ENCODE results near the gene CREM.

DNA sequence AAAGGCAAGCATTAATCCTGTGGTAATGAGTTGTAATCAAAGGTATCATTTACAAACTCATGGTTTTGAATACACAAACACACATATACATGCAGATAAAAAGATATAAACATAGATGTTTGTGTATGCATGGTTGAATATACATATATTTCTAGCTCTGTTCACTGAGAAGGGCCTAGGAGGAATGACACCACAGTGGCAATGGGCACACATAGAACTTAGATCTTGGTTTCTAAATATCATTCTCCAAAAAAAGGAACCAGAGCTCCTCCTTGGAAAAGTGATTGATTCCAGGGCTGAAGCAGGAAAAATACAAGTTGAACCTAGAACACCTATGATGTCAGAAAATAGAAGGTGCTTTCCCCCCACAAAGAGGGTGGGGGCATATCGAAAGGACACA is 43.4 kb upstream of the CREM start:
- TF ChIP-seq EZH2phosphoT487 (IDR thresholded peaks at IDR 0.05; ENCODE audit: unreplicated experiment): no peak
- no peak for TF ChIP-seq EZH2 (IDR thresholded peaks at IDR 0.05; ENCODE audit: low read depth, unreplicated experiment)
- TF ChIP-seq, protein P1, sequence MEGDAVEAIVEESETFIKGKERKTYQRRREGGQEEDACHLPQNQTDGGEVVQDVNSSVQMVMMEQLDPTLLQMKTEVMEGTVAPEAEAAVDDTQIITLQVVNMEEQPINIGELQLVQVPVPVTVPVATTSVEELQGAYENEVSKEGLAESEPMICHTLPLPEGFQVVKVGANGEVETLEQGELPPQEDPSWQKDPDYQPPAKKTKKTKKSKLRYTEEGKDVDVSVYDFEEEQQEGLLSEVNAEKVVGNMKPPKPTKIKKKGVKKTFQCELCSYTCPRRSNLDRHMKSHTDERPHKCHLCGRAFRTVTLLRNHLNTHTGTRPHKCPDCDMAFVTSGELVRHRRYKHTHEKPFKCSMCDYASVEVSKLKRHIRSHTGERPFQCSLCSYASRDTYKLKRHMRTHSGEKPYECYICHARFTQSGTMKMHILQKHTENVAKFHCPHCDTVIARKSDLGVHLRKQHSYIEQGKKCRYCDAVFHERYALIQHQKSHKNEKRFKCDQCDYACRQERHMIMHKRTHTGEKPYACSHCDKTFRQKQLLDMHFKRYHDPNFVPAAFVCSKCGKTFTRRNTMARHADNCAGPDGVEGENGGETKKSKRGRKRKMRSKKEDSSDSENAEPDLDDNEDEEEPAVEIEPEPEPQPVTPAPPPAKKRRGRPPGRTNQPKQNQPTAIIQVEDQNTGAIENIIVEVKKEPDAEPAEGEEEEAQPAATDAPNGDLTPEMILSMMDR (conservative IDR thresholded peaks at IDR 0.05; ENCODE audit: low read depth in 2 of 2): no peak
- TF ChIP-seq, protein P2, sequence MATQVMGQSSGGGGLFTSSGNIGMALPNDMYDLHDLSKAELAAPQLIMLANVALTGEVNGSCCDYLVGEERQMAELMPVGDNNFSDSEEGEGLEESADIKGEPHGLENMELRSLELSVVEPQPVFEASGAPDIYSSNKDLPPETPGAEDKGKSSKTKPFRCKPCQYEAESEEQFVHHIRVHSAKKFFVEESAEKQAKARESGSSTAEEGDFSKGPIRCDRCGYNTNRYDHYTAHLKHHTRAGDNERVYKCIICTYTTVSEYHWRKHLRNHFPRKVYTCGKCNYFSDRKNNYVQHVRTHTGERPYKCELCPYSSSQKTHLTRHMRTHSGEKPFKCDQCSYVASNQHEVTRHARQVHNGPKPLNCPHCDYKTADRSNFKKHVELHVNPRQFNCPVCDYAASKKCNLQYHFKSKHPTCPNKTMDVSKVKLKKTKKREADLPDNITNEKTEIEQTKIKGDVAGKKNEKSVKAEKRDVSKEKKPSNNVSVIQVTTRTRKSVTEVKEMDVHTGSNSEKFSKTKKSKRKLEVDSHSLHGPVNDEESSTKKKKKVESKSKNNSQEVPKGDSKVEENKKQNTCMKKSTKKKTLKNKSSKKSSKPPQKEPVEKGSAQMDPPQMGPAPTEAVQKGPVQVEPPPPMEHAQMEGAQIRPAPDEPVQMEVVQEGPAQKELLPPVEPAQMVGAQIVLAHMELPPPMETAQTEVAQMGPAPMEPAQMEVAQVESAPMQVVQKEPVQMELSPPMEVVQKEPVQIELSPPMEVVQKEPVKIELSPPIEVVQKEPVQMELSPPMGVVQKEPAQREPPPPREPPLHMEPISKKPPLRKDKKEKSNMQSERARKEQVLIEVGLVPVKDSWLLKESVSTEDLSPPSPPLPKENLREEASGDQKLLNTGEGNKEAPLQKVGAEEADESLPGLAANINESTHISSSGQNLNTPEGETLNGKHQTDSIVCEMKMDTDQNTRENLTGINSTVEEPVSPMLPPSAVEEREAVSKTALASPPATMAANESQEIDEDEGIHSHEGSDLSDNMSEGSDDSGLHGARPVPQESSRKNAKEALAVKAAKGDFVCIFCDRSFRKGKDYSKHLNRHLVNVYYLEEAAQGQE (IDR thresholded peaks at IDR 0.05; ENCODE audit: unreplicated experiment): no peak
- TF ChIP-seq POLR2AphosphoS5 (IDR thresholded peaks at IDR 0.05; ENCODE audit: low read depth): no peak
- TF ChIP-seq, protein P3, sequence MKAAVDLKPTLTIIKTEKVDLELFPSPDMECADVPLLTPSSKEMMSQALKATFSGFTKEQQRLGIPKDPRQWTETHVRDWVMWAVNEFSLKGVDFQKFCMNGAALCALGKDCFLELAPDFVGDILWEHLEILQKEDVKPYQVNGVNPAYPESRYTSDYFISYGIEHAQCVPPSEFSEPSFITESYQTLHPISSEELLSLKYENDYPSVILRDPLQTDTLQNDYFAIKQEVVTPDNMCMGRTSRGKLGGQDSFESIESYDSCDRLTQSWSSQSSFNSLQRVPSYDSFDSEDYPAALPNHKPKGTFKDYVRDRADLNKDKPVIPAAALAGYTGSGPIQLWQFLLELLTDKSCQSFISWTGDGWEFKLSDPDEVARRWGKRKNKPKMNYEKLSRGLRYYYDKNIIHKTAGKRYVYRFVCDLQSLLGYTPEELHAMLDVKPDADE (IDR thresholded peaks at IDR 0.05): no peak
- no peak for TF ChIP-seq ZNF331 (CRISPR knock-in tag; IDR thresholded peaks at IDR 0.05; ENCODE audit: low read depth)
- TF ChIP-seq CREB1 (CRISPR knock-in tag; IDR thresholded peaks at IDR 0.05; ENCODE audit: low read depth): no peak
- no peak for TF ChIP-seq ZNF114 (CRISPR knock-in tag; IDR thresholded peaks at IDR 0.05)
- TF ChIP-seq JUNB (IDR thresholded peaks at IDR 0.05; ENCODE audit: unreplicated experiment): no peak

All from GM23338 (cell line).